GM18517 (cell line): ENCODE results near the gene RBM33.
"Not testable (repeated sequence)": the region's sequence is repeated elsewhere in the genome, so short reads cannot be mapped to it uniquely, and the experiment has no call there.

Experiments
- ATAC-seq: cut with Tn5 transposase; IDR thresholded peaks from one replicate; pipeline ENCODE4 v1.9.1; 2021; ENCODE audit warnings: mild to moderate bottlenecking, moderate library complexity; ENCODE audit not compliant: unreplicated experiment

RBM33 gene

DNA sequence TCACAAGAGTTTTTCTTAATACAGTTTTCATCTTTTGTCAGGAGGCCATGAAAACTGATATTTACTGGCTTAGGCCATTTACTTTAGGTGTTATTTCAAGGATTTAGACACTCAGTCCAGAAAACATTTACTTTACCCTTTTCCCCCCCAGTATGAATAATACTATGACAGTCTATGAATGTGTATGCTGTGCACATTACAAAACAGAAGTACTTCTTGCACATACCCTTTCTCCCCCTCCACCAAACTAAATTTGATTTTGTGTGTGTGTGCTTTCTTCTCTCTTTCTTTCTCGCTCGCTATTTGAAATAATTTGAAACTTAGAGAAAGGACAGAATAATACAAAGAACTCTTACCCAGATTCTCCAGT lies 41.3 kb downstream of the RBM33 start:
- no peak for ATAC-seq

DNA sequence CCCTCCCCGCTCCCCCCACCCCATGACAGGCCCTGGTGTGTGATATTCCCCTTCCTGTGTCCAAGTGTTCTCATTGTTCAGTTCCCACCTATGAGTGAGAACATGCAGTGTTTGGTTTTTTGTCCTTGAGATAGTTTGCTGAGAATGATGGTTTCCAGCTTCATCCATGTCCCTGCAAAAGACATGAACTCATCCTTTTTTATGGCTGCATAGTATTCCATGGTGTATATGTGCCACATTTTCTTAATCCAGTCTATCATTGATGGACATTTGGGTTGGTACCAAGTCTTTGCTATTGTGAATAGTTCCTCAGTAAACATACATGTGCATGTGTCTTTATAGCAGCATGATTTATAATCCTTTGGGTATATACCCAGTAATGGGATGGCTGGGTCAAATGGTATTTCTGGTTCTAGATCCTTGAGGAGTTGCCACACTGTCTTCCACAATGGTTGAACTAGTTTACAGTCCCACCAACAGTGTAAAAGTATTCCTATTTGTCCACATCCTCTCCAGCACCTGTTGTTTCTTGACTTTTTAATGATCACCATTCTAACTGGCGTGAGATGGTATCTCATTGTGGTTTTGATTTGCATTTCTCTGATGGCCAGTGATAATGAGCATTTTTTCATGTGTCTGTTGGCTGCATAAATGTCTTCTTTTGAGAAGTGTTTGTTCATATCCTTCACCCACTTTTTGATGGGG lies 42.3 kb downstream of the RBM33 start:
- not testable (repeated sequence) for ATAC-seq

DNA sequence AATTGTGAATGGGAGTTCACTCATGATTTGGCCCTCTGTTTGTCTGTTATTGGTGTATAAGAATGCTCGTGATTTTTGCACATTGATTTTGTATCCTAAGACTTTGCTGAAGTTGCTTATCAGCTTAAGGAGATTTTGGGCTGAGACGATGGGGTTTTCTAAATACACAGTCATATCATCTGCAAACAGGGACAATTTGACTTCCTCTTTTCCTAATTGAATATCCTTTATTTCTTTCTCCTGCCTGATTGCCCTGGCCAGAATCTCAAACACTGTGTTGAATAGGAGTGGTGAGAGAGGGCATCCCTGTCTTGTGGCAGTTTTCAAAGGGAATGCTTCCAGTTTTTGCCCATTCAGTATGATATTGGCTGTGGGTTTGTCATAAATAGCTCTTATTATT lies 43.8 kb downstream of the RBM33 start:
- ATAC-seq = not testable (repeated sequence)

DNA sequence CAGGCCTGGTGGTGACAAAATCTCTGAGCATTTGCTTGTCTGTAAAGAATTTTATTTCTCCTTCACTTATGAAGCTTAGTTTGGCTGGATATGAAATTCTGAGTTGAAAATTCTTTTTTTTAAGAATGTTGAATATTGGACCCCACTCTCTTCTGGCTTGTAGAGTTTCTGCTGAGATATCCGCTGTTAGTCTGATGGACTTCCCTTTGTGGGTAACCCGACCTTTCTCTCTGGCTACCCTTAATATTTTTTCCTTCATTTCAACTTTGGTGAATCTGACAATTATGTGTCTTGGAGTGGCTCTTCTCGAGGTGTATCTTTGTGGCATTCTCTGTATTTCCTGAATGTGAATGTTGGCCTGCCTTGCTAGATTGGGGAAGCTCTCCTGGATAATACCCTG lies 46.2 kb downstream of the RBM33 start:
- ATAC-seq = not testable (repeated sequence)

DNA sequence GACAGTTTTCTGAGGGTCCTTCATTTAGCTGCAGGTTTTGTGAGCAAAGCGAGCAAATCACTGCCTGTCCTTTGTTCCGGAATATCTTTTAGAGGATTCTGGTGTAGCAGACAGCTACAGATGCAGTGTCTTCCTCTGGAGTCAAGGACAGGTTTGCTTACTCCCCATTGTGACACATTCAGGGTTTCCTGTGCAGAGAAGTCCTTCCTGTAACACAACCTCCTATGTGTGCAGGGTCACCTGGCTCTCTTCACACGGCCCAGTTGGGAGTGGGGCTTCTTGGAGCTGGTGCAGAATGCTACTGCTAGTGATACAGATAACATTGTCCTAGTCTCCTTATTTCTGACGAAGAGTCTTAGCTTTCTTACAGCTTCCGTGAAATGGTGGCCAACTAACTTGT lies 47.9 kb downstream of the RBM33 start:
- no peak for ATAC-seq

DNA sequence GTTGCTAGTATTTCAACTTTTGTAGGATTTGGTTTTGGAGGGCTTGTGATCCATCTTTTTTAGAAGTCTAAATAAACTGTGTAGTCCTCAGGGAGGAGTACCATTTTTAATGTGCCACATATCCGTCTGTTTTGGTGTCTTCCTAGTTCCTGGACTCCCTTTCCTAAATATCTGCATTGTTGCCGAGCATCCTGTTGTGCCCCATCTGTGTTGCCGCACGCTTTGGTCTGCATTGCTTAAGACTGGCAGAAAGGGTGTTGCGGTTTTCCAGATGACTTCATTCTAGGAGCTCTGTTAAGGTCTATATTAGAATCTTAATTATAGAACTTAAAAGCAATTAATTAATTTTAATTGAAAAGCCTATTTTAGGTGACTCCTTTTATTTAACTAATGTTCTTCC lies 49.4 kb downstream of the RBM33 start:
- no peak for ATAC-seq

DNA sequence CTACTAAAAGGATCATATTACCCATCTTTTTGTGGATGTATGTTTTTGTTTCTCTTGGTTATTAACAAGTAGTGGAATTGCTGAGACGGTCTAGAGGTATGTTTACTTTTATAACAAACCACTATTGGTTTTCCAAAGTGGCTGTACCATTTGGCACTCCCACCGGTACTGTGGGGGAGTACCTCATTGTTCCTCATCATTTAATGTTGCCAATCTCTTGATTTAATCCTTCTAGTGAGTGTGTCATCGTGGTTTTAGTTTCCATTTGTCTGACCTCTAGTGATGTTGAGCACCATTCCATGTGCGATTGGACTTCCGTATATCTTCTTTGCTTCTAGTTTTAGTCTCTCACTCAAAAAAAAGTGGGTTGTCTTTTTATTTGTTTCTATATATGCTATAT lies 50.4 kb downstream of the RBM33 start:
- no peak for ATAC-seq

DNA sequence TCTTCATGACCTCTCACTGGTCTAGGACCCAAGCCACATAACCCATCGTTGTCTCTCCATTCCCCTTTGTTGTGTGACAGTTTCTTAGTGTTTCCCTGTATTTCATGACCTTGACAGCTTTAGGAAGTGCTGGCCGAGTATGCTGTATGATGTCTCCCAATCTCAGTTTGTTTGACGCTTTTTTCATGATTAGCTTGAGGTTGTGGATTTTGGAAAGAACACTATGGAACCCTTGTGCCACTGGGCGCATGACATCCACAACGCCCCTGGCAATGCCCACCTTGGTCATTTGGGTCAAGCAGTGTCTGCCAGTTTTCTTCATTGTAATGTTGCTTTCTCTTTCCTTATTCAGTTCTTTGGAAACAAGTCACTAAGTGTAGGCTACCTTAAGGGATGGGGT lies 52.3 kb downstream of the RBM33 start:
- ATAC-seq = no peak

DNA sequence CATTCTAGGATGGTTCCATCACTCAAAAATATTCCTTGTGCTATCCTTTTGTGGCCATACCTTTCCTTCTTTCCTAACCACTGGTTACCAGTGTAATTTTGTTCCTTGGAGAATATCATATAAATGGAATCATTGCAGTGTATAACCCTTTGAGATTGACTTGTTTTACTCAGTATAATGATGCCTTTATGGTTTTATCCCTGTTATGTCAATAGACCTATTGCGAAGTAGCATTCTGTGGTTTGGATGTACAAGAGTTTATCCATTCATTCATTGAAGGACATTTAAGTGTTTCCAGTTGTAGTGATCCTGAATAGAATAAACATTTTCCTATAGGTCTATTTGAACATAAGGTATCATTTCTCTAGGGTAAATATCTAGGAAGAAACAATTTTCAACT lies 54.2 kb downstream of the RBM33 start:
- no peak for ATAC-seq

DNA sequence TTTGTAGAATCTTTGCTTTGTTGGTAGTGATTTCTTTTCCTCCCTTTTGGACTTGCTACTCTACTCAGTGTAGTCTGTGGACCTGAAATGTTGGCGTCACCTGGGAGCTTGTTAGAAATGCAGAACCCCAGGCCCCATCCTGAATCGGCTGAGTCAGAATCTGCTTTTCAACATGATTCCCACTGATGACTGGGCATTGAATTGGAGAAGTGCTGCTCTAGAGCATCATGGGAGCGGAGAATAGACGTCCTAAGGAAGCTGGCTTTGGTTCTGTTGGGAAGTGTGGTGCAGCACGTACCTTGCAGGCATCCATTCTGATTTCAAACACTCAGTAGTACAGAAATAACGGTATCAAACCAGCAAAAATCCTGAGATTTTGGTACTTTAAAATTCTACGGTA lies 54.7 kb downstream of the RBM33 start:
- ATAC-seq = no peak

DNA sequence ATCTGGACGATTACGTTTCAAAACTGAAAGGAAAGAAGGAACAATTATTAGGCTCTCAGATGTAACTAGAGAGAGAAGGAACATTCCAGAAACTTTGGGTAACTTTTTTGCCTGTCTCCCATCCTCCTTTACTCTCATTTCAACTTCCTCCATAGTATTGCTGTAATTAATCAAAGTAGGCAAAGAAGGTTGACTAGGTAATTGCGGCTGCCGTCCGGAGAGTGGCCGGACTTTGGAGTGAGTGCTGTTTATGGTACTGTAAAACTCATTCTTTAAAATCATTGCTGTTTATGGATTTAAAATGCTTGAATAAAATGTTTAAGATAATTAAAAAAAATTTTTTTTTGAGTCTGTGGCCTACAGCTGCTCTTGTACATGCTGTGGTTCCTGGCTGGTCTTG lies 56.4 kb downstream of the RBM33 start:
- ATAC-seq = no peak

DNA sequence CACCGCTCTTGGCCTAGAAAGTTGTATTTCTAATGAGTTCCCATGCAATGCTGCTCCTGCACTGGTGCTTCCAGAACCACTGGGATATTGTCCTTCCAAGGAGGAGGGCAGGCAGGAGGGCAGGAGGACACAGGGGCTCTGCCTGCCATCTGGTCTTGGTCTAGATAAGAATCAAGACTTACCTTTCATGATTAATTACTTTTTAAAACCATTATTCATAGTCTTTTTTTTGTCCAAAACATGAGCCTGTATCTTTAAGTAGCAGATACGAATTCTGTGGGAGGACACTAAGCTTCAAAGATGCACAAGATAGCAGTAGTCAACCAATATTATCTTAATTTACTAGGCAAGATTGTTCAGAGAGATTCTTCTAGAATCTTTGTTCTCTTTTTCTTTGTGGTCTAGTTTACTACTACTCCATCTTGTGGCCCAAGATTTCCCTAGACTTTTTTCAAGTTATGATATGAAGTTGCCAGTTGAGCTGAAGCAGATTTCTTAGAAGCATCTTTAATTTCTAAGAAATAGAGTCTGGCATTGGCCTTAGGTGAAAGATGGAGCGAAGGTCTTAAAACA lies 57.6 kb downstream of the RBM33 start:
- no peak for ATAC-seq

DNA sequence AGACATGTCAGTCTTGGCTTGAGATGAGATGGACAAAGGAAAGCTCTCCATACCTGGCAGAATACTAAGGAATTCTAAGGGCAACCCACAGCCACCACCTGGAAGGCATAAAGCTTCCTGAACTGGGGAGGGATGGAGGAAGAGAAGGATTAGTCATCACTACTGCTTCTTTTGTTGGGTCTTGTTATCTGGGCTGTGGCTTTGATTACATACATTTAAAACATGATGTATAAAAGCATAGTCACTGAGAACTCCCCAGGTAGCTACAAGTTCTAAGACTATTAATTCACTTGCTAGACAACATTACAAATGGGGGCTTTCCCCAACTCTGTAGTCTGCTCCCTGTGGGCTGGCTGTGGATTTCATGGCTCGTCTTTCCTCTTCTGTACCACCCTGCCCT lies 58.2 kb downstream of the RBM33 start:
- ATAC-seq = no peak

DNA sequence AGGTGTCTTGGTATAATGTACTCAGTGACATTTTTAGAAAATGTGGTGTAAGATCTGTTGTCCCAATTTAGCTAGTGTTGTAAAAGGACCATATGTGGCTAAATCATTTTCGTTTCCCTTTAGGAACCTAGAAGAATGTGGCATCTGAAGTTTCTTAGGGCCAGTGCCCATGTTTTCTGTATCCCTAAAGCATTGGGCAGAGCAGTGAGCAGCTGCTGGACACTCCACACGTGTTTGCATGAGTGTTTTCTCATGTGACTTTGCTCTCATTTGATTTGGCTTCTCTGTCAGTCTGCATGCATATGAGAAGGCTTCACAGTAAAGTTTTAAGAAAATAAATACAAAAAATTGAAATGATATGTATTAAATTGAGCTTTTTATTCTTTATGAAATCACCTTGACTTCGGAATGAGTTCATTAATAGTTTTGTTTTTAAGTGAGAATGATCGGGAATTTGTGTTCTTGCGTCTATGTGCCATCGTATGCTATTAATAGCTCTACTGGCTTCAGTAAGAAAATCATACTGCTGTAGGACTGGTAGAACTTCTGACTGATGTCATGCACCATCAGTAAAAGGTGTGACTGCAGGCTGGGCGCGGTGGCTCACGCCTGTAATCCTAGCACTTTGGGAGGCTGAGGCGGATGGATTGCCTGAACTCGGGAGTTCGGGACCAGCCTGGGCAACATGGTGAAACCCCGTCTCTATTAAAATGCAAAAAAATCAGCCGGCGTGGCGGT lies 61.3 kb downstream of the RBM33 start:
- no peak for ATAC-seq

DNA sequence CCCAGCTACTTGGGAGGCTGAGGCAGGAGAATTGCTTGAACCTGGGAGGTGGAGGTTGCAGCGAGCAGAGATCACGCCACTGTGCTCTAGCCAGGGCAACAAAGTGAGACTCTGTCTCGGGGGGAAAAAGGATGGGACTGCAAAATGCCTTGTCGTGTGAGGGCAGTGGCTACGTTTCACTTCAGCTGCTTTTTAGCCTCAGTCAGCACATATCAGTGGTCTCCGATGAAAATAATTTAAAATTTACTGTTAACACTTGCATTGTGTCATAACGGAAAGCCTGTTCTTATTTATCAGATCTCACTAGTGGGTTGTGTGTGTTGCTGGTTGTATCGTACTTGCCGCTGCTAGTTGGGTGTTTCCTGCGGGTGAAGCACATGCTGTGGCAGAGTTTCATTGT lies 61.9 kb downstream of the RBM33 start:
- ATAC-seq = no peak

DNA sequence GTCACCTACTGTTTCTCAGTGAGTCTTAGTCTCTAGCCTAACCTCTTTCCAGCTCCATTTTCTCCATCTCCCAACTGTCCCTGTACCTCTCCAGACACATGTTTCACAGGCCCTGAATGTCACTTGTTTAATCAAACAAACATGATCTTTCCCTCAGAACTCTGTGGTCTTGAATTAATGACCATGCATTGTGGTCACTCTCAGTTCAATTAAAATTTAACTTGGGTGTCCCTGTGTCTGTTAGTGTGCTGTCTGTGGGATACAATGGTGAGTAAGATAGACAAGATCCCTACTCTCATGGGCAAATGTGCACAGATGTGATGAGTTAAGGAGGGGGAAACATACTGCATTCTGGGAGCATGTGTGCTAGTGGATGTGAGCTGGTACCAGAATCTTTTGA lies 65.0 kb downstream of the RBM33 start:
- ATAC-seq = no peak

DNA sequence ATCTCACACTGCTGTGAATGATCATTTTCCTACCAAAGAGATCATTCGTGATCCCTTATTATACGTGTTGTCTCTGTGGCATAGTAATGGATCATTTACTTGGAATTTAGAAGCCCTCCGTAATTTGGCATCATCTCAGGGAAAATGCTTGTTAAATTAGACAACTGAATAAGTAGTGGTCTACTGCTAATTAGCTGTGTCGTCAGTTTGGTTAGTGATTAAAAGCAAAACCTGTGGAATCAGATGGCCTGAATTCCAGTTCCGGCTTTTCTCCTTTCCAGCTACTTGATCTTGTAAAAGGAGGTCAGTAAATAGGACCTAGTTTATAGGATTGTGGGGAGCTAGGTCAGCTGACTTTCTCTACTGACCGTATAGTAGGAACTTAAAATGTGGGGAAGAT lies 65.6 kb downstream of the RBM33 start:
- no peak for ATAC-seq

DNA sequence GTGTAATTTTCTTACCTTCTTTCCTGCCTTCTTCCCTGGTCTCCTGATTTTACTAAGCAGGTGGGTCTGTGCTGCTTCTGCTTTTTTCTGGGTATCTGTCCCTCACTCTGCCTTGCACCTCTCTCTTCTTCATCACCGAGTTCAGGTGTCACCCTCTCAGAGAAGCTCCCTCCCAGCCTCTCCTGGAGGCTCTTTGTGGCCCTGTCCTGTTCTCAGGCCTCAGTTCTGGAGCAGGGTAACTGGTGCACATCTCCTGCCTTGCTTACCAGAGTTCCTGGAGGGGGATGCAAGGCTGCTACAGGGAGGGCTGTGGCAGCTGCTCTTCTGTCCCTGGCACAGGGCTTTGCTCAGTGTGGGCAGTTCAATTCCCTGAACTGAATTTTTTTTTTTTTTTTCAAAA lies 66.1 kb downstream of the RBM33 start:
- no peak for ATAC-seq

DNA sequence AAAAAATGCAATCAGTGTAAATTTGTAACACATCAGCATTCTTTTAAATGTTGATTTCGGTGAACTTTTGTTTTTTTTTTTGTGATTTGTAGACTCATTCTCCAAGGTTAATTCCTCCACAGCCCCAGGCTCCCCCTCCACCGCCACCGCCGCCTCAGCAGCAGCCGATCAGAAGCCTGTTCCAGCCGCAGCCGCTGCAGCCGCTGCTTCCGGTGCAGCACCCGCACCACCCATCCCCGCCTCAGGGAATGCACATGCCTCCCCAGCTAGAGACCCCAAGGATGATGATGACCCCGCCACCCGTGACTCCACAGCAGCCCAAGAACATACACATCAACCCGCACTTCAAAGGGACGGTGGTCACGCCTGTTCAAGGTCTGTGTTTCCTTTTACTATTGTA lies 66.6 kb downstream of the RBM33 start:
- no peak for ATAC-seq

DNA sequence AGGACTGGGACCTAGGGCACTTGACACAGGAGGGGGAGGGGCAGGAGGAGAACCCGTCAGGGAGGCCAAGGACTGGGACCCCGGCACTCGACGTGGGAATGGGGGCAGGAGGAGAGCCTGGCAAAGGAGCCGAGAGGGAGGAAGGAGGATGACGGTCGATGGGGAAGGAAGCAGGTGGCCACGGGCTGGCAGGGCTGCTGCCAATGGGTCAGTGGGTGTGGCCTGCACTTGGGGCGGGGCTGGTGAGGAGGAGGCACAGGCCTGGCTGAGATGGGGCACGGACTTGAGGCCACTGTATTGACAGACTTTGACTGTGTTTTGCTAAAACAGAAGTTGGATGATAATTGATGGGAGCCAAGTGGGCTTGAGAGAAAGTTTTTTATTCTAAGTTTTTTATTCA lies 68.9 kb downstream of the RBM33 start:
- no peak for ATAC-seq

DNA sequence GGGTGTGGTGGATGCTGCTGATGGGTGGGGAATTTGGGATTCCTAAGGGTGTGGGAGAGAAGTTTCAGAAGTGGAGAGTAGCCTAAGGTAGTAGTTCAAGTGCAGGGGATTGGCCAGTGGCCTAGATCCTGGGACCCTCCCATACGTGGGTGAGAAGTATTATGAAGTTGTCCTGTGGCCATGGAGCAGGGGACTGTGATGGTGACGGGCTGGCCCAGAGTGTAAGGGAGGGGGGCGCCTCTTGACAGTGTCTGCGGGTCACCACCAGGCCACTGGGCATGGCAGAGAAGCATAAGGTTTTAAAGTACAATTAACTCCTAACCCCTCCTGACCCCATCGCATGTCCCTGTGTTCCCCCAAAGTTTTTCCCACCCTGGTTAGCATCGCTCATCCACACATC lies 70.2 kb downstream of the RBM33 start:
- ATAC-seq = no peak

DNA sequence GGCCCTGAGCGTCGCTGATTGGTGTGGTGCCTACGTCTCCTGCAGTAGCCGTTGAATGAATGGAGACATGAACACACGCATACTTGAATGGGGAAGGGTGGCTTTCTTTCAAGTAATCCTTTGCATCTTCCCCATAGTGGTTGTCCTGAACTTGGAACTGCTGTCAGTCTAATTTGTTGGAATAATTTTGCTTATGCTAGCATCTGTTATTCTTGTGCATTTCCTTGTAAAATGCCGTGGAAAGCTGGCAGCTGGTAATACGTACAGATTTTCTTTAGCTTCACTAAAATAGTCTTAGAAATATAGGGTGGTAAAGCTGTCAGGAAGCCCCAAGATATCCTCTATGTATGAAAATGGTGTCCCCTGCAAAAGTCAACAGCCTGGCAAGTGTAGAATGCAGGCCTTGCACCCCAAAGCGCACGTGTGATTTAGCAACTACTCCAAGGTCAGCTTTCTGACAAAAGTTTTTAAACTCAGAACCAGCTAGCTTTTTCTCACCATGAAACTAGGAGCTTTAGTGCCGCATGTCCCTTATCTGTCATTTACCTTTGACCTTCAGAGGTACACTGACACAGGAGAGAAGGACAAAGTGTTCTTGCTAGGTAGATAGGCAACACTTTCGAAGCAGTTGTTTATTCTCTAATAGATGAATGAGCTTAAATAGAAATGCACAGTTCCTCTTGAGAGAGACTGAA lies 70.8 kb downstream of the RBM33 start:
- no peak for ATAC-seq
